ENCODE results near the gene SF3B4.

The SF3B4 gene

GRCh38 chr1:149933208-149933607 lies 5.6 kb upstream of the SF3B4 start:
- no peak for DNase-seq (ENCODE audit: low spot score)

DNA sequence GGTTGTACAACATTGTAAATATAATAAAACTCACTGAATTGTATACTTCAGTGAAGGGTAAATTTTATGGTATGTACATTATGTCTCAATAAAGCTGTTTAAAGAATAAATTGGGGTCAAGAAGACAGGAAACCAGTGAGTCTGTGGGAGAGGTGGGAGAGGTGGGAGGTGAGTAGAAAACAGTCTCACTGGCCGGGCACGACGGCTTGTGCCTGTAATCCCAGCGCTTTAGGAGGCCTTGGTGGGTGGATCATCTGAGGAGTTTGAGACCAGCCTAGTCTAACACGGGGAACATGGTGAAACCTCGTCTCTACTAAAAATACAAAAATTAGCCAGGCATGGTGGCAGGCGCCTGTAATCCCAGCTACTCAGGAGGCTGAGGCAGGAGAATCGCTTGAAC lies 4.9 kb upstream of the SF3B4 start:
- no peak for DNase-seq (ENCODE audit: low spot score)

DNA sequence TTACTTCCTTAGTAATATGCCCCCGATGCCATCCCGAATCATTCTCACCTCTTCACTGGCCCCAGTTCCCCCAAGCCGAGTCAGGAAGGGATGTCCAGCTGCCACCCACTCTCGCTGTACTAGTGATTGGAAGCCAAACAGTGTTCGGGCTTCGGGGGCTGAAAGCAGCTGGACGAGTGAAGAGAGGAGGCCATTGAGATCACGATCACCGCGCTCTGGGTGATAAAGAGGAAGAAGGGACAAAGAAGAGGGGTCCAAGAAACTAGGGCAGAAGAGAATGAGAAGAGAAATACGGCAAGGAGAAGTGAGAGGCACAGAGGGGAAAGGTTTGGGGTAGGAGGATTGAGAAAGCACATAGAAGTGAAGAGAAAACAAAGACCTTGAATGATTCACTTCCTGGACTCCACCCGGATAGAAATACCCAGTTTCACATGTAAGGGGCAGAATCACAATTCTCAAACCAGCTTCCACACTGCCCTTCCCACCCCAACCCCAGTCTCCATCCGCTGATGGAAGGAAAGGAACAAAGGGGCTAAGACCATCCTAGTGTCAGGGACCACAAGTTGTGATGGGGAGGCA lies 3.7 kb upstream of the SF3B4 start:
- no peak for DNase-seq (ENCODE audit: low spot score)

DNA sequence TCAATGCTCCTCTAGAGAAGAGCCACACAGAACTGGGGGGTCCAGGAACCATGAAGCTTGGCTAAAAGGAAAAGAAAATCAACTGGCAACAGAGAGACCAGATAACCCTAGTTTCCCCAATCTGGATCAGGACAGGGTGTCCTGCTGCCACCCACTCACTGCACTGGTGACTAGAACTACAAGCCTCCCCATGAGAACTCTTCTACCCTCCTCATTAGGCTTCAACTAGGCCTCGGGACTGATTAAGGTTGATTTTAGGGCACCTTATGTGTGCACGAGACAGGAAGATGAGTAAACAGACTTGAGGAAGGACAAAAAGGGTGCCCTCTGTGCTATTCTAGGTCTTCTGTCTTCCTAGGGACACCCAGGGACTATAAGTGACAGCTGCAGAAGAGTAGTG lies 2.3 kb upstream of the SF3B4 start:
- no peak for DNase-seq (ENCODE audit: low spot score)

DNA sequence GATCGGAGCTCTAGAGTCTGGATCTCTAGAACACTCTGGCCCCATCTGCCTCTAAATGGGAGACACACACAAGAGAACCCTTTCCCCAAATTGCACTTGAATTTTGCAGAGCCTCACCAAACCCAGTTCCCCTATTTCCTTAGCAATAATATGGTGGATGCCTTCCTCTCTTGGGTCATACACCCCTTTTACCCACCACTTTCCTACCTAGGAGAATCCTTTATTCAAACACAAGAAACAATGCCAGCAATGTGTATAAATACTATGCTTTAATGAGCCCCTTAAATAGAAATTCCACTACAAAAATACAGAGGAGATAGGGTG lies 760 bp upstream of the SF3B4 start:
- no peak for DNase-seq (ENCODE audit: low spot score)

GRCh38 chr1:149927056-149927562 lies 494 bp downstream of the SF3B4 start:
- no peak for DNase-seq (ENCODE audit: low spot score)

- DNase-seq (ENCODE audit: low spot score), result no peak
Observed at GRCh38 chr1:149926296-149926695, 1.3 kb downstream of the SF3B4 start.

DNA sequence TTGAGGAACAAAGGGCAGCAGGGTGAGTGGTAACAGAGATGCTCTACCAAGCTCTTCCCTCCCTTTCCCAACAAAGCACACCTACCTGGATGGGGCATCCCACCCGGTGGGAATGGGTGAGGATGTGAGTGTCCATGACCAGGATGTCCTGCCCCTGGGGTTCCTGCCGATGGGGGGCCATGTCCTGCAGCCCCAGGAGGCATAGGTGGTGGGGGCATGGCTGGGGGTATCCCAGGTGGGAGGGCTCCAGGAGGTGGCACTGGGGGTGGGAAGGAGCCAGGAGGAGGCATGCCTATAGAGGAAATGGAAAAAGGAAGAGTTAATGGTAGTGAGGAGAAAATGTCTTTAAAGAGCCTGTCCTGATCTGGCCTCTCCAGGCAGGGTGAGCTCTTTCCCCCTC lies 1.9 kb downstream of the SF3B4 start:
- no peak for DNase-seq (ENCODE audit: low spot score)

- no peak for DNase-seq (ENCODE audit: low spot score)
Observed at GRCh38 chr1:149925345-149925744, 2.3 kb downstream of the SF3B4 start.

GRCh38 chr1:149923626-149924025 lies 4.0 kb downstream of the SF3B4 start:
- no peak for DNase-seq (ENCODE audit: low spot score)

GRCh38 chr1:149917571-149918144 lies 9.9 kb downstream of the SF3B4 start, which contains the start of gene SV2A:
SV2A (minus strand) TSS chr1:149917844; CDS start chr1:149913840, 4,004 bp downstream.
- DNase-seq (ENCODE audit: low spot score), result no peak

DNA sequence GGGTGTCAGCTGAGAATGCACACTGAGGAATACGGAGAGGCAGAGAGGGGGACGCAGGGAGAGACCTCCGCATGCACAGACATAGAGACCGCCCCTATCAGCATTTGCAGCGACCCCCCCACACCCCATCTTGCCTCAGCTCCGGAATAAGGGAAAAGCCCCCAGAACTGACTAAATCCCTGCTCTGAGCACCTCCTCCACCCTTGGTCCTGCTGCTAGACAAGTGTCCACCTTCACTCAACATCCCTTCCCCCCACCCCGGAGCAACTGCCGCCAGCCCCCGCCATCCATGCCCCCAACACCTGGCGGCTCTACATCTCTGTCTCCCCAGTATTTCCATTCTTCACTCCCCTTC lies 10.7 kb downstream of the SF3B4 start:
- no peak for DNase-seq (ENCODE audit: low spot score)

- no peak for DNase-seq (ENCODE audit: low spot score)
Observed at GRCh38 chr1:149916193-149916897, 11.3 kb downstream of the SF3B4 start.

GRCh38 chr1:149915429-149916192 lies 12.0 kb downstream of the SF3B4 start:
- no peak for DNase-seq (ENCODE audit: low spot score)

DNA sequence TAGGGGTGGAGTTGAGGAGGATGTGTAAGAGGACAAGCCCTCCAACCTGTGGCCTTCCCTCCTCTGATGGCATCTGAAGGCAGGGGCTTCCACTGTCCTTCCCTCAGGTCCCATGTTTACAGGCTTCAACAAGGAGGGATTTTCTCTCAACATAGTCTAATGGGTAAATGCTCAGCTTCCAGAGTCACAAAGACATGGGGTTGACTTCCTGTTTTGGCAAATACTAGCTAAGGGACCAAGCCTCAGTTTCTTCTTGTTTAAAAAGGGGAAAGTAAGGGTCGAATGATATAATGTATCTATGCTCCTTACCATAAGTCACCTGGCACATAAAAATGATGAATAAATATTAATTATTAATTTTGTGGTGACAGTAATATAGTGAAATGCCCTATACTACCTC lies 13.1 kb downstream of the SF3B4 start:
- DNase-seq (ENCODE audit: low spot score), result no peak

- DNase-seq (ENCODE audit: low spot score), result no peak
Observed at GRCh38 chr1:149906570-149907075, 21.0 kb downstream of the SF3B4 start.

- DNase-seq (ENCODE audit: low spot score), result no peak
Observed at GRCh38 chr1:149903836-149904491, 23.6 kb downstream of the SF3B4 start.

DNA sequence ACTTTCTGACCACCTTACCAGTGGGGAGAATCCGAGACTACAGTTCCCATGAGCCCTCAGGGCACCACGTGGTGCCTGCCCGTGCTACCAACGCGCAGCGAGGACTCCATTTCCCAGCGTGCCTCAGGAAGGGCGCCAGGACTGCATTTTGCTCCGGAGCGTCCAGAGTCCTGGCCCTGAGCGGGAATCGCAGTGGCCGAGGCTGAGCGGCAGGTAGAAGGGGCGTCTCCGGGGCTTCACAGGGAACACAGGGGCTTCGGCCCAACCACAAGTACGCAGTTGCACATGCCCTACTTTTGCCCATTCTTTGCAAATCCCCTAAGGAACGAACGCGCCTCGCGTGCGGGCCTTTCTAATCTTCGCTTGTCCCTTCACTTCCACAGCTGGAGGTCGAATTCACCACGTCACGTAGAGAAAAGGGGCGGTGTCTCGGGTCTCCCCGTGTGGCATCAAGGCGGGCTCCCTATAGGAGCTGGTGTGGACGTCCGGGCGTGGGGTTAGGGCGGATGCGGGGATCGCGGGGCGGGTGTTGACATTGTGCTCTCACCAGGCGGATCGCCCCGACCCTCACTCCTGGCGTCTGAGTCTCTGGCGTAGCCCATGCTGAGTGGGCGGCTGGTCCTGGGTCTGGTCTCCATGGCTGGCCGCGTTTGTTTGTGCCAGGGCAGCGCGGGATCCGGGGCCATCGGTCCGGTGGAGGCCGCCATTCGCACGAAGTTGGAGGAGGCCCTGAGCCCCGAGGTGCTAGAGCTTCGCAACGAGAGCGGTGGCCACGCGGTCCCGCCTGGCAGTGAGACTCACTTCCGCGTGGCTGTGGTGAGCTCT lies 27.9 kb downstream of the SF3B4 start, which contains the start of gene BOLA1:
Gene BOLA1, plus strand, starts transcription at position 109 of the 825 bp plus-strand sequence. Its CDS starts 492 bp downstream, at position 601.
- DNase-seq (ENCODE audit: low spot score), result peak; percentile 93

- DNase-seq (ENCODE audit: low spot score), result no peak
Observed at GRCh38 chr1:149896575-149896974, 31.0 kb downstream of the SF3B4 start.

GRCh38 chr1:149888999-149889289 lies 38.7 kb downstream of the SF3B4 start:
- DNase-seq (ENCODE audit: low spot score), result no peak
